Measurements from ENCODE around the gene DGKA.

The DGKA gene

GRCh38 chr12:55972911-55973598 is 42.1 kb downstream of the DGKA start (continued):
- TF ChIP-seq ZNF398 (tag by site-specific recombination; IDR thresholded peaks at IDR 0.05), result peak; percentile 62; the same call in 1 of the 2 replicates
- TF ChIP-seq ZNF138 (tag by site-specific recombination; IDR thresholded peaks at IDR 0.05; ENCODE audit: borderline replicate concordance), result no peak
- TF ChIP-seq ZNF600 (tag by site-specific recombination; IDR thresholded peaks at IDR 0.05), result peak; percentile 77; the same call in 1 of the 2 replicates
- TF ChIP-seq FEZF1 (tag by site-specific recombination; IDR thresholded peaks at IDR 0.05), result 0 out of 2 replicates have a peak, but pooled peaks have one; percentile 22
- TF ChIP-seq ZNF391 (tag by site-specific recombination; IDR thresholded peaks at IDR 0.05; ENCODE audit: borderline replicate concordance, low read depth), result peak; percentile 77; the same call in 1 of the 2 replicates
- TF ChIP-seq ZNF24 (tag by site-specific recombination; IDR thresholded peaks at IDR 0.05), result no peak
- TF ChIP-seq, protein P1, sequence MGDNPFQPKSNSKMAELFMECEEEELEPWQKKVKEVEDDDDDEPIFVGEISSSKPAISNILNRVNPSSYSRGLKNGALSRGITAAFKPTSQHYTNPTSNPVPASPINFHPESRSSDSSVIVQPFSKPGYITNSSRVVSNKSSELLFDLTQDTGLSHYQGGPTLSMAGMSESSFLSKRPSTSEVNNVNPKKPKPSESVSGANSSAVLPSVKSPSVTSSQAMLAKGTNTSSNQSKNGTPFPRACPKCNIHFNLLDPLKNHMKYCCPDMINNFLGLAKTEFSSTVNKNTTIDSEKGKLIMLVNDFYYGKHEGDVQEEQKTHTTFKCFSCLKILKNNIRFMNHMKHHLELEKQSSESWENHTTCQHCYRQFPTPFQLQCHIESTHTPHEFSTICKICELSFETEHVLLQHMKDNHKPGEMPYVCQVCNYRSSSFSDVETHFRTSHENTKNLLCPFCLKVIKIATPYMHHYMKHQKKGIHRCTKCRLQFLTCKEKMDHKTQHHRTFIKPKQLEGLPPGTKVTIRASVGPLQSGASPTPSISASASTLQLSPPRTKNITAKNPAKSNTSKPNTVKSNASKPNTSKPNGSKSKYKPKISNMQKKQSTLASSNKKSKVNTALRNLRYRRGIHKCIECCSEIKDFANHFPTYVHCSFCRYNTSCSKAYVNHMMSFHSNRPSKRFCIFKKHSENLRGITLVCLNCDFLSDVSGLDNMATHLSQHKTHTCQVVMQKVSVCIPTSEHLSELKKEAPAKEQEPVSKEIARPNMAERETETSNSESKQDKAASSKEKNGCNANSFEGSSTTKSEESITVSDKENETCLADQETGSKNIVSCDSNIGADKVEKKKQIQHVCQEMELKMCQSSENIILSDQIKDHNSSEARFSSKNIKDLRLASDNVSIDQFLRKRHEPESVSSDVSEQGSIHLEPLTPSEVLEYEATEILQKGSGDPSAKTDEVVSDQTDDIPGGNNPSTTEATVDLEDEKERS (tag by site-specific recombination; IDR thresholded peaks at IDR 0.05), result no peak
- TF ChIP-seq ZIC2 (tag by site-specific recombination; IDR thresholded peaks at IDR 0.05), result no peak
- TF ChIP-seq ZNF324 (tag by site-specific recombination; IDR thresholded peaks at IDR 0.05), result peak; percentile 87; the same call in 1 of the 2 replicates
- peak; percentile 49; the same call in 1 of the 2 replicates for TF ChIP-seq YY2 (tag by site-specific recombination; IDR thresholded peaks at IDR 0.05)
- TF ChIP-seq IKZF3 (tag by site-specific recombination; IDR thresholded peaks at IDR 0.05), result peak; percentile 72
- no peak for TF ChIP-seq ZNF112 (tag by site-specific recombination; IDR thresholded peaks at IDR 0.05)
- TF ChIP-seq ZNF426 (tag by site-specific recombination; IDR thresholded peaks at IDR 0.05), result no peak
- TF ChIP-seq TRIM28 (IDR thresholded peaks at IDR 0.05; ENCODE audit: borderline replicate concordance, low read length), result peak; percentile 60; the same call in 1 of the 2 replicates
- peak; percentile 84; the same call in 1 of the 2 replicates for TF ChIP-seq GLI4 (tag by site-specific recombination; IDR thresholded peaks at IDR 0.05)
- peak; percentile 53; the same call in 1 of the 2 replicates for TF ChIP-seq ZSCAN30 (tag by site-specific recombination; IDR thresholded peaks at IDR 0.05)
- TF ChIP-seq KLF8 (tag by site-specific recombination; IDR thresholded peaks at IDR 0.05), result peak; percentile 23; the same call in 1 of the 2 replicates
- TF ChIP-seq ZNF660 (tag by site-specific recombination; IDR thresholded peaks at IDR 0.05), result peak; percentile 70; the same call in 1 of the 2 replicates
- peak; percentile 95 for TF ChIP-seq ZNF335 (tag by site-specific recombination; conservative IDR thresholded peaks at IDR 0.05)
- TF ChIP-seq REST (tag by site-specific recombination; IDR thresholded peaks at IDR 0.05), result 0 out of 2 replicates have a peak, but pooled peaks have one; percentile 30
- no peak for TF ChIP-seq RBAK (tag by site-specific recombination; IDR thresholded peaks at IDR 0.05)
- TF ChIP-seq ZBTB17 (tag by site-specific recombination; IDR thresholded peaks at IDR 0.05), result peak; percentile 69; the same call in 1 of the 2 replicates
- 0 out of 2 replicates have a peak, but pooled peaks have one; percentile 32 for TF ChIP-seq KLF1 (tag by site-specific recombination; IDR thresholded peaks at IDR 0.05)
- TF ChIP-seq ZSCAN4 (tag by site-specific recombination; IDR thresholded peaks at IDR 0.05), result peak; percentile 93
- peak; percentile 26 for TF ChIP-seq KLF9 (tag by site-specific recombination; IDR thresholded peaks at IDR 0.05; ENCODE audit: low read depth)
- TF ChIP-seq ZNF629 (tag by site-specific recombination; IDR thresholded peaks at IDR 0.05), result peak; percentile 50; the same call in 1 of the 2 replicates
- peak; percentile 86 for TF ChIP-seq ZBTB48 (tag by site-specific recombination; IDR thresholded peaks at IDR 0.05)
- no peak for TF ChIP-seq ZNF558 (tag by site-specific recombination; IDR thresholded peaks at IDR 0.05)
- TF ChIP-seq ZFP37 (tag by site-specific recombination; IDR thresholded peaks at IDR 0.05), result peak; percentile 80; the same call in 1 of the 2 replicates
- 0 out of 2 replicates have a peak, but pooled peaks have one; percentile 7 for TF ChIP-seq REPIN1 (tag by site-specific recombination; IDR thresholded peaks at IDR 0.05; ENCODE audit: low read depth)
